ENCODE results near the gene XCL2.
"Not testable (repeated sequence)": the region's sequence is repeated elsewhere in the genome, so short reads cannot be mapped to it uniquely, and the experiment has no call there.

XCL2 gene, protein sequence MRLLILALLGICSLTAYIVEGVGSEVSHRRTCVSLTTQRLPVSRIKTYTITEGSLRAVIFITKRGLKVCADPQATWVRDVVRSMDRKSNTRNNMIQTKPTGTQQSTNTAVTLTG

DNA sequence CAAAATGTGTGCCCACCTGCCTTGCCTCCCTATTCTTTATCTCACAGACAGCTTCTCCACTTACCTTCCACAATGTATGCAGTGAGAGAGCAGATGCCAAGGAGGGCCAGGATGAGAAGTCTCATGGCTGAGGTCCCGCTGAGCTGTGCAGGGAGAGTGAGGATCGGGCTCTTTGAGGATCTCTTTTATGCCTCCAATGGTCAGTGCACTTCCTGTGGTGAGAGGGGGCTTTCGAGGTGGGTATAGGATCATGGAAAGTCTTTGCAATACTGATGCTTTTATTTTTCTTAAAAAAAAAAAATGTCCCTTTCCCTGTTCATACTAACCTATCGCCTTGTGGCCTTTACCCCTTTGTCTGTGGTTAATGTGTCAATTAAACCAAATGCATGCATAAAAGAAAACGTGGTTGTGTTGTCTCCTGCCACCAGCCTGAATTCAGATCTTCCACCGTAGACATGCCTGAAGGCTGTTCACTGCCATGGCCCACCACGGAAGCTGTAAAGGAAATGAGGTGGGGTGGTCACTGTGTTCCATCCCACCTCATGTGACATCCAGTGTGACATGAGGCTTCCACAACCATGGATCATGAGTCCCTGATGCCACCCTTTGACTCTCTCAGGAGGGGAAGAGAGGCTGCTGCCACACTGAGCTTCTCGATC is at the start of gene XCL2:
Gene XCL2, minus strand, starts transcription at position 158 of the 659 bp plus-strand sequence. Its CDS starts 33 bp downstream, at position 125.
- not testable (repeated sequence) for DNase-seq (ENCODE audit: low read depth, low spot score)

DNA sequence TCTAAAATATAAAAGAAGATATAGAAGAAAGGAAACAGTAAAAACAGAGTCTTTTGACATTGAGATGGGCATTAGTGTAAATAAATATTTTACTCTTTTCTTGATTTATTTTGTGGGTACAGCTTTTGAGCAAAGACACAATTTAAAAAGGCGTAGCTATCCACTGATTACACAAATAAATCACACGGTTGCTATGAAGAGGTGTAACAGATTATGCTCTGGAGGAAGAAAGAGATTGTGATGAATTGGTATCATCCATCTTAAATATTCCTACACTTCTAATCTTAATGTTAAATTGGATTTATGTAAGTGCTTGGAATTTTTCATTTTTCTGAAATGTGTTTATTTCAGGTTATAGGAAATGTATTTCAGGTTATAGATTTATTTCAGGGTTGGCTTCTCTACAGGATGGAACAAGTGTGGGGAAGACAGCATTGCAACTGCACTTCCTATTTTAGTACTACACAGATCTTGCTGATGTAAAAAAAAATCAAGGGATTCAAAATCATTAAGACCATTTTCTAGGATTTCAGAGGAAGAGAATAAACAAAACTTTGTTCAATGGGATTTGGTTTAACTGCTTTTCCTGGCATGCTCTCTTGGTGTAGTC is 47.9 kb upstream of the XCL2 start:
- no peak for DNase-seq (ENCODE audit: low read depth, low spot score)

DNA sequence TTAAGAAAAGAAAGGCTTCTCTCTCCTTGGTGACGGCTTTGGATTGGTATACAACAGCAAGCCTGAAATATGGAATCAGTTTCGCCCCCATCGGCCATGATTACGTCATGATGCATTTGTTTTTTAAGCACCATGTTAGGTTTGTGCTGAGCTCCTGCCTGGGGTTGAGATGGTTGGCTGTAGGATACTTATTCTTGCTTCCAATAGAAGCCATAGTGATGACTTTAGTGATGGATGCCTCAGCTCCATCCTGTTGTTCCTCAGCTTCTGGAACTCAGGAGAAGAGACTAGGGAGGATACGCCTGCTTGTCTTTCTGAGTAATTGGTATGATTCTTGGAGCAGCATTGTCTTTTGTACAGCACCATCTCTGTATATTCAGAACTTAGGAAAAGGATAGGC is 47.3 kb upstream of the XCL2 start:
- no peak for DNase-seq (ENCODE audit: low read depth, low spot score)

DNA sequence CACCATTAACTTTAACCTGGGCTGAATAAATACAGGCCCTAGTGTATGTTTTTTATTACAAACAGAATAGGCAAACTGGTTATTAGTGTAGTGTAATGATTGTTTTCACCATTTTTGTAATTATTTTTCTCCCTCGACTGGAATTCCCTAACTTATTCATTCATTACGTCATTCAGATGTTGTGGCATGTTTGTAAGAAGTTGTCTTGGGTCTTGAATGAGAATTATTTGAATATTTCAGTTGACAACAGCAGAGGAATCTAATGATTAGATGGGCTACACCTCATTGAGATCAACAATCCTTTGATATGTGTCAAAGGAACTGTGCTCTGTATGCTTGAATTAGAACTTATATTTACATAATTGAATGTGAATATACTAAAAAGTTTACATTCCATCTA is 45.4 kb upstream of the XCL2 start:
- DNase-seq (ENCODE audit: low read depth, low spot score) = no peak

DNA sequence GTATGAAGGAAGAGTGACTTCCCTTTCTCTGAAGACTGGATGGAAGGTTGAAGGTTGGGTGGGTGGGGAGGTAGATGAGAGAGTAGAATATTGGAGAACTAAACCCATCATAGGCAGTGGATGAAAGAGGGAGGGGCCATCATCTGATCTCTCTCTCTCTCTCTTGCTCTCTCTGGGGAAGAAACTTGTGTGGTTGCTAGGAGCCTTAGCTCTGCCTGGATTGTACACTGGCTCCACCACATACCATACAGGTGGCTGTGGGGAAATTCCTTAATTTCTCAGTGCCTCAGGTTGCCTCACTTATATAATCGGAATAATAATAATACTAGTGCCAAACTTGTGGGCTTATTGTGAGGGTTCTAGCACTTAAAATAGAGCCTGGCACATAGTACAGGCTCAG is 42.1 kb upstream of the XCL2 start:
- DNase-seq (ENCODE audit: low read depth, low spot score) = no peak

DNA sequence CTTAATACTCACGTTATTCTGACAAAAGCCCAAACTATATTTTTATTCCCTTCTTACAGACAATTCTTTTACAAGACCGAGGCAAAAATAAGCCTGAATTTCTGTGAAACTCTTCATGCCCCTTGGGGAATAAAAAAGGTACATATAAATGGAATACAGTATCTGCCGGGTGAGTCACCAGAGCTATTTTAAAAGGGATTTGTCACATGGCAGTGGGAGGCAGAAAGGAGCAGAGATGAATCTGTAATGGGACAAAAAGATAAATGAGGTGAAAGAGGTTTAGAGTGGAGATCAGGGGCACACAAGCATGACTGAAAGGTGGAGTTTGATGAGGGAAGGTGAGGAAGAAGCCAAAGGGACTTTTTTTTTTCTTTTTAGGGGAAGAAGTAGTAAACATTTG is 41.4 kb upstream of the XCL2 start:
- DNase-seq (ENCODE audit: low read depth, low spot score) = no peak

DNA sequence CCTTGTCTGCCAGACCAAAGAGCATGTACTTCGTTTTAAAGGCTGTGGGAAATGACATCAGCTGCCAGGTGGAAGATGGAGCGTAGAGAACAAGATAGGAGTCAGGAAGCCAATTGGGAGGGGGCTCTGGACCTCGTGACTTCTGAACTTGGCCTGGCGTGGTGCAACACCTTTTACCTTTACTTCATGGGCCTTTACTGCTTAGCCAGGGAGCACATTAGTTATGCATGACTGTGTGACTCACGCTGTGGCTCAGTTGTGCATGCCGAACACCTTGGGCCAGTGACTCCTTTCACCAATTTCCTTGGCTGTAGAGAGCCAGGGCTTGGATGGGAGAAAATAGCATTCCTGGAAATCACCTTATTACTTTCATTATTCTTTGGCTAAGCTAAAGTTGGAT is 39.8 kb upstream of the XCL2 start:
- DNase-seq (ENCODE audit: low read depth, low spot score) = no peak

DNA sequence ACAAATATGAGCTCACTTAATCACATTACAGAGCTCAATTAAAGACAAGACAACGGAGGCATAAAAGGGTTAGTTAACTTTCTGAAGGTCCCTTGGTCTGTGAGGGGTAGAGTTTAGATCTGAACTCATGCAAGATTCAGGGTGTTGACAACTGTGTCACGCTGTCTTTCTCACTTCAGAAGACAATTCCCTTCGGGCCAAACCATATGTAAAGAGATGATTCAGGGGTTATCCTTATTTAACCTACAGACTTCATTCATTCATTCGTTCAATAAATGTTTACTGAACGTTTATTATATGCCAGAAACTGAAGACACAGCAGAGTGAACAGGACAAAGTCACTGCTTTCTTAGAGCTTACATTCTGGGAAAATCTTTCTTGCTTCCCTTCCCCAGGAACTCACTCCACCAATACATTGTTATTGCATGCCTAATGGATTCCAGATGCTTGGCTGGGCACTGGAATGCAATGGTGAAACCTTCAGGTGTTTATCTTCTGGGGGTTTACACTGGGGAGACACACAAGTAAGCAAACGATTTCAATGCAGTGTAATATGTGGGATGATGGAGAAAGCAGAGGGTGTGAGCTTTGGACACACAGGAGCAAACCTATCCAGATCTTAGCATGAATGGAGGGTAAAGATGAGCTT is 39.0 kb upstream of the XCL2 start:
- DNase-seq (ENCODE audit: low read depth, low spot score) = no peak

DNA sequence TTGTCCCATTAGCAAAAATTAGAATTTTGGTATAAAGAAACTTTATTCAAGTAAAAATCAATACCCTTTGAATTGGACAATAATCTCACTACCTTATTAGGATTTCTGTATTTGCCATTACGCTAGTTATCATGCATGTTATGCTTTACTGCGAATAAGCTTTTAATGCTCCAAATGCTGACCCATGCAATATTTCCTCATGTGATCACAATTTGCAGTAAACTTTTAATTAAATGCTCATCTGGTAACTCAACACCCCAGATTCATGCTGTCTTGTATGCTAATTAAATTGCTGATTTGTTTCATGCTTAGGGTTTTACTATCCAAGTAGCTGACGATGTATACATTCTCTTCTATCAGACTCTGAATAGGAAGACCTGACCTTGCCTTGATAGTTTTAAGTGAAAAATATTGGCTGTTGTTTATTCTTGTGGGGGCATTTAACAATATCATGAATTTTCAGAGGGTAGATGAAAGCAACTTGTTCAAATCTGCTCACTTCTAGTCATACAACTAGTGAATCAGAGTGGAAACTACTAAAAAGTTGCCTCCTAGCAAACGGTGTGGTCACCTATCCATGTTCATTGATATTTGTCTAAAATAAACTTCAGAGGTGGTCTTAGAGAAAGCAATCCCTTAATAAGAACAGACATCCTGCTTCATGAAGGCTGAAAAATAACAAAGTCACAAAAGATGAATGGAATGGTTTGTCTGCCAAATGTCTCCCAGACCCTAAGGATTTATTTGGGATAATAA is 38.2 kb upstream of the XCL2 start:
- no peak for DNase-seq (ENCODE audit: low read depth, low spot score)

DNA sequence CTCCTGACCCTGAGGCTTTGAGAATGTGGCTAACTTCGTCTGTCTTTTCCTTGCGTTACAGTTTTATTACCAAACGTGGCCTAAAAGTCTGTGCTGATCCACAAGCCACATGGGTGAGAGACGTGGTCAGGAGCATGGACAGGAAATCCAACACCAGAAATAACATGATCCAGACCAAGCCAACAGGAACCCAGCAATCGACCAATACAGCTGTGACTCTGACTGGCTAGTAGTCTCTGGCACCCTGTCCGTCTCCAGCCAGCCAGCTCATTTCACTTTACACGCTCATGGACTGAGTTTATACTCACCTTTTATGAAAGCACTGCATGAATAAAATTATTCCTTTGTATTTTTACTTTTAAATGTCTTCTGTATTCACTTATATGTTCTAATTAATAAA is 37.2 kb upstream of the XCL2 start:
- DNase-seq (ENCODE audit: low read depth, low spot score) = not testable (repeated sequence)

DNA sequence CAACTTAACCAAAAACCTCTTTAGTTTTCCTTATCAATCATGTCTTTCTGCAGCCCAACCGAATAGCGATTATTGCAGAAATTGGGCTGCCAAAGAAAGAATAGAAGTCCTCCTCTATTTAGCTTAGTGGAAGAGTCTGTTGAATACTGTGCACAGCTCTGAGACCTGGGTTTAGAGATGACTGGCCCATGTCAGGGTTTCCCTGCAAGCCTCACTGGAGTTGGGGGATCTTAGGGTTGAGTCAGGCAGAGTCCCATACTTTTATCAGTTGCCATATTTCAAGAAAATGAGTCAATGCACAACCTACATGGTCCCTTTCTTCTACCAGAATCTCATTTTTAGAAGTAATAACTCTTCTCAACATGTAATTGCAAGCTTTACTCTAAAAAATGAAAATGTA is 36.5 kb upstream of the XCL2 start:
- DNase-seq (ENCODE audit: low read depth, low spot score) = not testable (repeated sequence)

DNA sequence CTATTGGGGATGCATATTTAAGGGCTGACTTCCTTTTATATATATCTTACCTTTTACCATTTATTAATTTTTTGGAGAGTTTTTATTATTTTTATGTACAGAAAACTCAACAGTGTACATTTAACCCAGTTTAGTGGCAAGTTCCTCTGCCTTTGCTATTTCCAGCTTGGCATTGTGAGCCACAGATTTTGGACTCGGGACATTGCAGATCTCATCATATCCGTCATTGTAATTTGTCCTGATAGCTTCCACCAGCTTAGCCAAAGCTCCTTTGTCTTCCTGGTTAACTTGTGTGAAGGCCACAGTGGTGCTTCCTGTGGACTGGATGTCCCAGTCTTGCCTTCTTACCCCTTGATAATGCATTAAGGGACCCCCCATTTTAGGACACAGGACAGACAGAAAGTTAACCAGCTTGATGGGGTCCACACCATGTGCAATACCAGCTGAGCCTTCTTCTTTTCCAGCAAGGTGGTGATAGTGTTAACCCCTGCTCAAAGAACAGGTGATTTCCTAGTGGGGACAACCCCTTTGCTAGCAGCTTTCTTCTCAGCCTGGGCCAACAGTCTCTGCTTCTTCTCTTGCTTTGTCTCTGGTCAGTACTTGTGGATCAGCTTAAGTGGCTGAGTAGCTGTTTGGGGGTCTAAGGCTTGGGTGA is 34.9 kb upstream of the XCL2 start:
- DNase-seq (ENCODE audit: low read depth, low spot score) = not testable (repeated sequence)

DNA sequence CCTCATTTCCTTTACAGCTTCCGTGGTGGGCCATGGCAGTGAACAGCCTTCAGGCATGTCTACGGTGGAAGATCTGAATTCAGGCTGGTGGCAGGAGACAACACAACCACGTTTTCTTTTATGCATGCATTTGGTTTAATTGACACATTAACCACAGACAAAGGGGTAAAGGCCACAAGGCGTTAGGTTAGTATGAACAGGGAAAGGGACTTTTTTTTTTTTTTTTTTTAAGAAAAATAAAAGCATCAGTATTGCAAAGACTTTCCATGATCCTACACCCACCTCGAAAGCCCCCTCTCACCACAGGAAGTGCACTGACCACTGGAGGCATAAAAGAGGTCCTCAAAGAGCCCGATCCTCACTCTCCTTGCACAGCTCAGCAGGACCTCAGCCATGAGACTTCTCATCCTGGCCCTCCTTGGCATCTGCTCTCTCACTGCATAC is 32.5 kb upstream of the XCL2 start, which contains the start of gene XCL1:
Gene XCL1, plus strand, starts transcription at position 361 of the 444 bp plus-strand sequence. Its CDS starts 33 bp downstream, at position 394.
- not testable (repeated sequence) for DNase-seq (ENCODE audit: low read depth, low spot score)

DNA sequence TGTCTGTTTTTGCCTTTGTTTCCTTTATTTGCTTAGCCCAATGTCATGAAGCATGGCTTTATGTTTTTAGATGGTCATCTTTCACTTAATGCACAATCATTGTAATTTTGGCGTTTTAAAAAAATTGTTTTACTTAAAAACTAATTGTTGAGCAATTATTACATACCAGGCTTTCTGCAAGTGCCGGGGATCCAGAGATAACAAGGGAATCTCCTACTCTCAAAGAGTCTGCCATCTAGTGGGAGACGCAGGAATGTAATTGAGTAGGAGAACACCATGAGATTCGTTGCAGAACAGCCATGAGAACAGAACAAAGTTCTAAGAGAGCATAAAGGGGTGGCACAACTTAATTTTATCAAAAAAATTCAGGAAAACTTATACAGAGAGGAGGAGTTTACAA is 30.4 kb upstream of the XCL2 start:
- not testable (repeated sequence) for DNase-seq (ENCODE audit: low read depth, low spot score)

DNA sequence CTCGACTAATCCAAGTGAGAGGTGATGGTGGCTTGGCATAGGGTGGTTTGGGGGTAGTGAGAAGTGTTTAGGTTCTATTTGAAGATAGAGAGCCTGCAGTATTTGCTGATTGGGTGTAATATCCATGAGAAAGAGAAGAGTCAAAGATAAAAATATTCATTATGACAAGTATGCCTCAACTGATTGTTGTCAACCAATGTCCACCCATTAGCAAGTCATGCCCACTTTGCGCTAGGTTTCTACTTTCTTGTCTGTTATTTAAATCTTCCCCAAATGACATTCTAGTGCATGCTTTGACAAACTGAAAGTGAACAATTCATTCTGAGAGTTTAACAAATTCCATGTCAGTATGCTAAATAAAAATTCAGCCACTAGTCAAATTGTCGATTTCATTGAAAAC is 28.8 kb upstream of the XCL2 start:
- no peak for DNase-seq (ENCODE audit: low read depth, low spot score)

DNA sequence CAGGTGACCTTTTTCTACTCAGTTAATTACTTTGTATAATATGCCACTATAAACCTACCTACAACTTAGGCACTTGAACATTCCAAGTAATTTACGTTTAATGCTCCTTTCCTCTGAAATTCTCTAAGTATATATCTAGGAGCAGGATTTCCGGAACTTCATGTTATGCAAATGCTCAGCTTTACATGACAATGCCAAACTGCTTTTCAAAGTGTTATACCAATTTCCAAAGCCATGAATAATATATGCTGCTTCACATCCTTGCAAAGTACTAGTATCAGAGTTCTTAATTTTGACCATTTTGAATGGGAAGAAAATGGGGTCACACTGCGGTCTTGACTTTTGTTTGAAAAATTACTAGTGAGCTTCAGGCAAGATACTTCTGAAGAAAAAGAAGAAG is 26.9 kb upstream of the XCL2 start:
- DNase-seq (ENCODE audit: low read depth, low spot score) = no peak

DNA sequence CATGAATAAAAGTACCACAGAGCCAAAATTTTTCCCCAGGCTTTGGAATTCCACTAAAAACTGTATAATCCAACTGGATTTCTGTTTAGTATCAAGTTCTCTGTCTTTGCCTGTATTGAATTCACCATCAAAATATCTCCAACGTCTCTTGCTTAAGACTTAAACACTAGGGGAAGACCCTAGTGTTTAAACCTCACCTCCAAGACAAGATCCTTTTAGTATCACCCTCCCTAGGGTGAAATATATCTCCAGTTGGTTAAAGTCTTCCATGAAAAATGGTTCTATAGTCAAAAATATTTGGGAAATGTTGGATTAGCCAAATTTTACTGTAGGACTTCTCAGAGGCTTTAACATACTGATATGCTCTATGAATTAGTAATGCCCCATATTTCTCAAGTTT is 24.5 kb upstream of the XCL2 start:
- no peak for DNase-seq (ENCODE audit: low read depth, low spot score)

DNA sequence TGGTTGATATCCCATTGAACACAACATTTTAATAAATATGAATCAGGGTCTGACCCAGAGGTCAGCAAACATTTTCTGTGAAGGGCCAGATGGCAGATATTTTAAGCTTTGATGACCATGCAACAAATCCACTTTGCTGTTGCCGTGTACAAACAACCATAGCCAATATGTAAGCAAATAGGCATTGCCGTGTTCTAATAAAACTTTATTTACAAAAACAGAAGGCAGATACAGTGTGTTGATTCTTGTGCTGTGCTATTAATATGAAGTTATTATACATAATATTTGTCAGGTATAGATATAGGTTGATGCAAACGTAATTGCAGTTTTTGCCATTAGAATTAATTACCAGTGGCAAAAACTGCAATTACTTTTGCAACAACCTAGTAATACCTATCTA is 23.8 kb upstream of the XCL2 start:
- no peak for DNase-seq (ENCODE audit: low read depth, low spot score)

DNA sequence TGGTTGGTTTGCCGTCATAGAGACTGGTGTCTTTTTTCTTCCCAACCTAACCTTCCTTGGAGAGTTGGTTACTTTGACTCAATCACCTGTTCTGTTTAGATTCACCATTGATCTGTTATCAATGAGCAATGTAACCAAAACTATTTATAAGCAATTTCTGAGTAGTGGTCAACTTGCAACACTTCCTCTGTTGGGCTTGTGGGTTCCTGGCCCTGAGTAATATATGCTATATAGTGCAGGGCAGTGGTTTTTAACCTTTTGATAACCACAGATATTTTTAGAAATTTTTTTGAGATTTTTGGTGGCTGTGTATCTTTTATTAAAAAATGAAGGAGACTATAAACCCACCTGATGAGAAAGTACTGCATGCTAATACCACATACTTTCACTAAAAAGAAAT is 23.2 kb upstream of the XCL2 start:
- DNase-seq (ENCODE audit: low read depth, low spot score) = no peak

DNA sequence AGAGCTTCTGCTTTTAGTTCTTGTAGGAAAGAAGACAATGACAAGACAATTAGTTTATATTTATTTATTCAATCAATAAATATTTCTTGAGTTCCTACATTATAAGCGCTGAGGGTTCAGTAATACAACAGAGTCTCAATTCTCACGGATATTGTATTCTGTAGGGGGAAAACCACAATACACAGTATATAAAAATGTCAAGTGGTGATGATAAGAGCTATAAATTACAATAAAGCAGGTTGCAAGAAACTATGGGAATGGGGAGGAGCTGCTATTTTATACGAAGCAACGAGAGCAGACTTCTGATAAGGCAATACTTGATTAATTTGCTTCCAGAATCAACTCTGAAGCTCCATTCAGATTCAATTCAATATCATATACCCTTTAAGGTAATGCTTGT is 22.0 kb upstream of the XCL2 start:
- DNase-seq (ENCODE audit: low read depth, low spot score) = no peak

DNA sequence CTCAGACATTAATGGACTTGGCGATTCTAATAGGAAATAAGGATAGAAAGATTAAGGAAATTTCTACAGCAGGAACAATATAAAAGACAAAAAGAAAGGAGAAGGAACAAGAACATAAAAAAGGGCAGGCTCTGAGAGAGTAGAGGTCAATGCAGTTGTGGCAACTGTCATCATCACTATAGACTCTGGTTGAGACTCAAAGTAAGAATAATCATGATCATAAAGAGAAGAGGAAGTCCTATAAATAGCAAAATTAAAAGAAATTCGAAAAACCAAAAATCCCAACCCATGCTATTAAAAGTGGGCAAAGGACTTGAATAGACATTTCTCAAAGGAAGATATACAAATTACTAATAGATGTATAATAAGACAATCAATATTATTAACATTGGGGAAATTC is 18.2 kb upstream of the XCL2 start:
- DNase-seq (ENCODE audit: low read depth, low spot score) = no peak

Measured in iPS DF 19.7 (cell line).